T follicular helper cell (primary cell): ENCODE data around the gene RAD9A.

Experiments used
- DNase-seq: peaks from one replicate; pipeline ENCODE4 v3.0.0-alpha.2; 2020; ENCODE audit warnings: low read depth

Gene RAD9A

DNA sequence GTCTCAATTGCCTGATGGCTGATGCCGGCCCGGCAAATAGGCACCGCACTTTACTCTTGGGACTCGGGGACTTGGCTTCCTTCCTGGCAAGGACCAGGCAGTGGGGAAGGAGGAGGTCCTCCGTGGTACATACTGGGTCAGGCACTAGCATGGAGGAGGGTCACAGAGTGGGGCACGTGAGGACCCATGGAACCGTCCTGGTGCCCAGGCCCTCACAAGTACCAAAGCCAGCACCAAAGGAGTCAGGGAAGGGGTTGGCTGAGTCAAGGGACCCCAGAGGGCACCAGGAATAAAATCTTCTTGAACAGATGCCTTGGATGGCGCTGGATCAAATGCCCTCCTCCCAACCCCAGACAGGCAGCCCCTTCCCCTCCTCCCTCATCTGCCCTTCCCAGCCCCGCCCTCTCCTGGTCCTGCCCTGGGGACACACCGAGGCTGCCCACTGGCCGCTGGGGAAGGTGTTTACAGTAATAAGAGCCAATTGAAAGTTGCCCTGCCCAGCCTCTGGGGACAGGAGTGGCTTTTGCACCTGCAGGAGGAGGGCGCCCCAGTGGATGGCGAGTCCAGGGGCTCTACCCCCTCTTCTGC lies 18.1 kb downstream of the RAD9A start:
- DNase-seq, result no peak

- no peak for DNase-seq
These were observed 18.6 kb downstream of the RAD9A start for GRCh38 chr11:67410369-67410831.

- DNase-seq, result no peak
These were observed 19.4 kb downstream of the RAD9A start for GRCh38 chr11:67410984-67411784.

GRCh38 chr11:67411785-67412152 lies 20.0 kb downstream of the RAD9A start:
- DNase-seq, result no peak

- DNase-seq, result no peak
These were observed 20.9 kb downstream of the RAD9A start for GRCh38 chr11:67412495-67413179.

GRCh38 chr11:67413266-67413849 lies 21.6 kb downstream of the RAD9A start:
- DNase-seq, result no peak

GRCh38 chr11:67415501-67416304 lies 23.9 kb downstream of the RAD9A start, which contains the start of gene CARNS1:
Gene CARNS1, plus strand, starts transcription at chr11:67415678. Its CDS starts 522 bp downstream, at chr11:67416200.
- DNase-seq, result no peak

DNA sequence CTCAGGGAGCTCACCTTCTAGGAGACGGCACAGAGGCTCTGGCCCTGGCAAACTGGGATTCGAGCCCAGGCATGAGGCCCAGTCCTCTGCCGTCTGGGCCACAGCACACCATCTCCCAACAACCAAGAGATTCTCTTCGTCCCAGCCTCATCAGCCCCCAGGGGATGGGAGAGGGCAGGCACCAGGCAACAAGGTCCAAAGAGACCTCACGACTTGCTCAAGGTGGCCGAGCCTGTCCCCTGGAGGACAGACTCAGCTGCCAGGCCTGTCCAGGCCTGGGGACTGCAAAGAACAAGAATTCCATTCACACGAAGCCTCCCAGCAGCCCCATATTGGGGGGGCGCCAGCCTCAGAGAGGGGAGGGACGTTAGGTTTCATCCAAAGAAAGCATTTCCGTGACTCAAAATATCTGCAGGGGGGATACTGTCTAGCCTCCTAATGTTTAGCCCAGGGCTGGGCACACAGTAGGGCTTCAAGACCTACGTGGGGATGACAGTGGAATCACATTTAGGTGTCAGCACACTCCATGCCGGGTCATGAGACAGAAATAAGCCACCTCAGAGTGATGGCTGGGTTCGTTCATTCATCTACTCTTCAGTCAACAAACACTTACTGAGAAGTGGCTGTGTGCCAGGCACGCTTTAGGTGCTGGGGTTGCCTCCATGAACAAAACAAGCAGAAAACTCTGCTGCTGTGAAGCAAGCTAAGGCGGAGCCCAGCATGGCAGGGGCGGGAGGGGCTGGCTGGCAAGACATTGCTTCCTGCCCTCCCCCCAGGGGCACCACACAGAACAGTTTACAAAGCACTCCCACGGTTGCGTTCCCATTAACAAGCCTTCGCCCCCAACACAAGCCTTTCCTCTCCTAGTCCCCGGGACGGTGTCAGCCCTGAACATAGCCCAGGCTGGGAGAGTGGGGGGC lies 24.9 kb downstream of the RAD9A start:
- DNase-seq, result peak; percentile 84

GRCh38 chr11:67417425-67417824 lies 25.6 kb downstream of the RAD9A start:
- no peak for DNase-seq

GRCh38 chr11:67418476-67419281 lies 26.9 kb downstream of the RAD9A start:
- no peak for DNase-seq

- no peak for DNase-seq
These were observed 27.7 kb downstream of the RAD9A start for GRCh38 chr11:67419325-67420049.

- DNase-seq, result no peak
These were observed 28.4 kb downstream of the RAD9A start for GRCh38 chr11:67420147-67420645.

DNA sequence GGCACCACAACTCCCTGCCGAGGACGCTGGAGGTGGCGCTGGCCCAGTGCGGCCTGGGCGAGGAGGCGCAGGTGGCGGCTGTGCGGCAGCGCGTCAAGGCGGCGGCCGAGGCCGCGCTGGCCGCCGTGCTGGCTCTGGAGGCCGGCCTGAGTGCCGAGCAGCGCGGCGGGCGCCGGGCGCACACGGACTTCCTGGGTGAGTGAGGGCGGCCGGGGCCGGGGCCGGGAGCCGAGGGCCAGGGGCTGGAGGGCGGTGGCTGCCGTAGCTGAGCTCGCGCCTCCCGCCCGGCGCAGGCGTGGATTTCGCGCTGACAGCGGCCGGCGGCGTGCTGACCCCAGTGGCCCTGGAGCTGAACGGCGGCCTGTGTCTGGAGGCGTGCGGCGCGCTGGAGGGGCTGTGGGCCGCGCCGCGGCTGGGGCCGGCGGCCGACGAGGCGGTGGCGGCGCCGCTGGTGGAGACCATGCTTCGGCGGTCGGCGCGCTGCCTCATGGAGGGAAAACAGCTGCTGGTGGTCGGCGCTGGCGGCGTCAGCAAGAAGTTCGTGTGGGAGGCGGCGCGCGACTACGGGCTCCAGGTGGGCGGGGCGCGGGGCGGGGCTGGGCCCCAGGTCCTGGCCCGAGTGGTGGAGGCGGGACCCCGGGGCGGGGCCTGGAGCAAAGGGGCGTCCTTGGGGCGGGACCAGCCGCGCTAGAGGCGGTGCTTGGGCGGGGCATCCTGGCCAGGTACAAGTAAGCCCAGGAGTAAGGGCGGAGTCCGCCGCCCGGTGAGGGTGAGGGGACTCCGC lies 29.1 kb downstream of the RAD9A start:
- peak; percentile 98 for DNase-seq

GRCh38 chr11:67421430-67422031 lies 29.7 kb downstream of the RAD9A start:
- DNase-seq, result no peak

- no peak for DNase-seq
These were observed 31.1 kb downstream of the RAD9A start for GRCh38 chr11:67422891-67423290.

- DNase-seq, result no peak
These were observed 31.7 kb downstream of the RAD9A start for GRCh38 chr11:67423466-67423865.

- DNase-seq, result no peak
These were observed 32.3 kb downstream of the RAD9A start for GRCh38 chr11:67423891-67424613.
